Stimulated activated naive CD8-positive, alpha-beta T cell treated with anti-CD3 and anti-CD28 coated beads, Interleukin-15, Interleukin-2, amounts not matched to agents 100 ng/mL and 50 ng/mL, for 24 hours (primary cell): ENCODE results near the gene AFG1L.
"Not testable (repeated sequence)": the region's sequence is repeated elsewhere in the genome, so short reads cannot be mapped to it uniquely, and the experiment has no call there.

Source experiments
- H3K27ac Mint-ChIP-seq: one replicate; pipeline ENCODE4 v1.8.0; 2021; ENCODE audit warnings: mild to moderate bottlenecking, mixed read lengths
- H3K27me3 Mint-ChIP-seq: one replicate; pipeline ENCODE4 v1.8.0; 2021; ENCODE audit warnings: mixed read lengths
- H3K36me3 Mint-ChIP-seq: one replicate; pipeline ENCODE4 v1.8.0; 2021; ENCODE audit warnings: low read depth, mixed read lengths
- H3K4me1 Mint-ChIP-seq: one replicate; pipeline ENCODE4 v1.8.0; 2021; ENCODE audit warnings: low read depth, mixed read lengths
- H3K4me3 Mint-ChIP-seq: one replicate; pipeline ENCODE4 v1.8.0; 2021; ENCODE audit warnings: mild to moderate bottlenecking, mixed read lengths
- H3K9me3 Mint-ChIP-seq: one replicate; pipeline ENCODE4 v1.8.0; 2021; ENCODE audit warnings: mixed read lengths

Gene AFG1L

GRCh38 chr6:108355120-108355519 is 60.3 kb downstream of the AFG1L start:
- H3K36me3 Mint-ChIP-seq: peaks cover 7% of the 10 kb centered on the region
- H3K27ac Mint-ChIP-seq: no peak overlapping the region
- H3K9me3 Mint-ChIP-seq: no peaks in the 10 kb centered on the region
- H3K4me1 Mint-ChIP-seq: no peaks in the 10 kb centered on the region
- H3K27me3 Mint-ChIP-seq: no peaks in the 10 kb centered on the region
- no peak overlapping the region for H3K4me3 Mint-ChIP-seq

- Mint-ChIP-seq H3K9me3 (no peaks in the 10 kb centered on the region), H3K27ac (no peak overlapping the region)
Observed at GRCh38 chr6:108355890-108356289, 61.0 kb downstream of the AFG1L start.

GRCh38 chr6:108359901-108360882 is 65.3 kb downstream of the AFG1L start:
- Mint-ChIP-seq H3K4me3 (no peak overlapping the region), H3K9me3 (no peaks in the 10 kb centered on the region), H3K36me3 (peaks cover 7% of the 10 kb centered on the region), H3K27ac (no peak overlapping the region), H3K4me1 (no peaks in the 10 kb centered on the region), H3K27me3 (no peaks in the 10 kb centered on the region)

More at GRCh38 chr6:108355890-108356289, 61.0 kb downstream of the AFG1L start:
- no peak overlapping the region for H3K4me3 Mint-ChIP-seq
- peaks cover 7% of the 10 kb centered on the region for H3K36me3 Mint-ChIP-seq
- no peaks in the 10 kb centered on the region for H3K4me1 Mint-ChIP-seq
- no peaks in the 10 kb centered on the region for H3K27me3 Mint-ChIP-seq

- no peak overlapping the region for H3K4me3 Mint-ChIP-seq
- H3K27ac Mint-ChIP-seq: no peak overlapping the region
- no peaks in the 10 kb centered on the region for H3K27me3 Mint-ChIP-seq
- no peaks in the 10 kb centered on the region for H3K4me1 Mint-ChIP-seq
- no peaks in the 10 kb centered on the region for H3K9me3 Mint-ChIP-seq
- H3K36me3 Mint-ChIP-seq: peaks cover 7% of the 10 kb centered on the region
Observed at GRCh38 chr6:108360919-108361311, 66.1 kb downstream of the AFG1L start.

GRCh38 chr6:108361312-108361932 is 66.6 kb downstream of the AFG1L start:
- Mint-ChIP-seq H3K36me3 (peaks cover 7% of the 10 kb centered on the region), H3K27me3 (no peaks in the 10 kb centered on the region), H3K4me1 (no peaks in the 10 kb centered on the region), H3K4me3 (no peak overlapping the region), H3K27ac (no peak overlapping the region), H3K9me3 (no peaks in the 10 kb centered on the region)

- Mint-ChIP-seq H3K27me3 (no peaks in the 10 kb centered on the region), H3K27ac (no peak overlapping the region), H3K9me3 (no peaks in the 10 kb centered on the region), H3K4me1 (no peaks in the 10 kb centered on the region), H3K4me3 (no peak overlapping the region), H3K36me3 (peaks cover 6% of the 10 kb centered on the region)
Observed at GRCh38 chr6:108362455-108362854, 67.6 kb downstream of the AFG1L start.

- no peaks in the 10 kb centered on the region for H3K36me3 Mint-ChIP-seq
Observed at GRCh38 chr6:108363113-108363512, 68.3 kb downstream of the AFG1L start.

GRCh38 chr6:108363889-108364313 is 69.0 kb downstream of the AFG1L start:
- Mint-ChIP-seq H3K4me1 (no peaks in the 10 kb centered on the region), H3K4me3 (no peak overlapping the region), H3K27ac (no peak overlapping the region), H3K36me3 (peaks cover 1% of the 10 kb centered on the region), H3K27me3 (no peaks in the 10 kb centered on the region), H3K9me3 (no peaks in the 10 kb centered on the region)

More at GRCh38 chr6:108363113-108363512, 68.3 kb downstream of the AFG1L start:
- no peak overlapping the region for H3K4me3 Mint-ChIP-seq
- H3K27ac Mint-ChIP-seq: no peak overlapping the region
- H3K4me1 Mint-ChIP-seq: no peaks in the 10 kb centered on the region
- no peaks in the 10 kb centered on the region for H3K27me3 Mint-ChIP-seq
- no peaks in the 10 kb centered on the region for H3K9me3 Mint-ChIP-seq

GRCh38 chr6:108364470-108364869 is 69.6 kb downstream of the AFG1L start:
- peaks cover 4% of the 10 kb centered on the region for H3K36me3 Mint-ChIP-seq
- no peaks in the 10 kb centered on the region for H3K9me3 Mint-ChIP-seq
- no peaks in the 10 kb centered on the region for H3K4me1 Mint-ChIP-seq
- no peaks in the 10 kb centered on the region for H3K27me3 Mint-ChIP-seq
- H3K4me3 Mint-ChIP-seq: no peak overlapping the region
- no peak overlapping the region for H3K27ac Mint-ChIP-seq

- no peak overlapping the region for H3K4me3 Mint-ChIP-seq
- no peaks in the 10 kb centered on the region for H3K4me1 Mint-ChIP-seq
- no peaks in the 10 kb centered on the region for H3K27me3 Mint-ChIP-seq
- no peaks in the 10 kb centered on the region for H3K9me3 Mint-ChIP-seq
- H3K36me3 Mint-ChIP-seq: peaks cover 4% of the 10 kb centered on the region
- H3K27ac Mint-ChIP-seq: no peak overlapping the region
Observed at GRCh38 chr6:108365478-108365877, 70.6 kb downstream of the AFG1L start.

GRCh38 chr6:108366236-108366635 is 71.4 kb downstream of the AFG1L start:
- H3K36me3 Mint-ChIP-seq: peaks cover 4% of the 10 kb centered on the region
- H3K27me3 Mint-ChIP-seq: no peaks in the 10 kb centered on the region
- H3K4me1 Mint-ChIP-seq: no peaks in the 10 kb centered on the region
- H3K9me3 Mint-ChIP-seq: no peaks in the 10 kb centered on the region
- no peak overlapping the region for H3K27ac Mint-ChIP-seq
- H3K4me3 Mint-ChIP-seq: no peak overlapping the region

GRCh38 chr6:108368431-108369030 is 73.7 kb downstream of the AFG1L start:
- H3K9me3 Mint-ChIP-seq: no peaks in the 10 kb centered on the region
- no peak overlapping the region for H3K4me3 Mint-ChIP-seq
- H3K4me1 Mint-ChIP-seq: no peaks in the 10 kb centered on the region

GRCh38 chr6:108380876-108381275 is 86.0 kb downstream of the AFG1L start:
- H3K4me3 Mint-ChIP-seq: no peak overlapping the region
- H3K36me3 Mint-ChIP-seq: peaks cover 15% of the 10 kb centered on the region
- no peaks in the 10 kb centered on the region for H3K9me3 Mint-ChIP-seq
- H3K27me3 Mint-ChIP-seq: no peaks in the 10 kb centered on the region
- H3K4me1 Mint-ChIP-seq: no peaks in the 10 kb centered on the region
- no peak overlapping the region for H3K27ac Mint-ChIP-seq

More at GRCh38 chr6:108368431-108369030, 73.7 kb downstream of the AFG1L start:
- Mint-ChIP-seq H3K36me3 (peaks cover 11% of the 10 kb centered on the region), H3K27ac (no peak overlapping the region), H3K27me3 (no peaks in the 10 kb centered on the region)

GRCh38 chr6:108383981-108384380 is 89.1 kb downstream of the AFG1L start:
- no peaks in the 10 kb centered on the region for H3K4me1 Mint-ChIP-seq
- H3K9me3 Mint-ChIP-seq: no peaks in the 10 kb centered on the region
- H3K27ac Mint-ChIP-seq: no peak overlapping the region
- no peak overlapping the region for H3K4me3 Mint-ChIP-seq
- H3K36me3 Mint-ChIP-seq: peaks cover 3% of the 10 kb centered on the region
- no peaks in the 10 kb centered on the region for H3K27me3 Mint-ChIP-seq

GRCh38 chr6:108389190-108389589 is 94.3 kb downstream of the AFG1L start:
- H3K27ac Mint-ChIP-seq, H3K9me3 Mint-ChIP-seq, H3K4me1 Mint-ChIP-seq, H3K4me3 Mint-ChIP-seq, H3K27me3 Mint-ChIP-seq: not testable (repeated sequence)
- H3K36me3 Mint-ChIP-seq: peaks cover 13% of the 10 kb centered on the region
